ENCODE data around the gene CCDC182.

DNA sequence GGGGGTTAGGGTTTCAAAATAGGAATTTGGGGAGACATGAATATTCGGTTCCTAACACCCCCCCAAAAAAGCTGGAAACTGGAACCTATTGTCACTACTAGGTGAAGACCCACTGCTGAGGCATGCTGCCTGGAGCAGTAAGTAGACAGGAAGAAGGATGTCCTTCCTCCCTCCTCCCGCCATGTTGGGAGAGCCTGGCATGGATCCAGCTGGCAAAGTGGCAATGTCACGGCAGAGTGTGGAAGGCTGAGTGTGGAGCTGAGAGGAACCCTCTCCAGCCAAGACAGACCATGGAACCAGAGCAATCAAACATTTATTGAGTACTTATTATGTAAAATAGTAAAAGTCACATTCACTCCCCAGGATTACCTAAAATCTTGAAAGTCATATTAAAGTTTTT lies 49.0 kb downstream of the CCDC182 start:
- TF ChIP-seq POLR2A (IDR thresholded peaks at IDR 0.05; ENCODE audit: extremely low read depth, insufficient read length) (no peak), MYC (IDR thresholded peaks at IDR 0.05; ENCODE audit: low read depth, low read length) (no peak)
